IPS DF 4.7 (cell line): ENCODE data around the gene PARD6B.
"Not testable (repeated sequence)": the region's sequence is repeated elsewhere in the genome, so short reads cannot be mapped to it uniquely, and the experiment has no call there.

Experiments used
- DNase-seq: peaks from one replicate; pipeline ENCODE4 v3.0.0-alpha.2; 2013; ENCODE audit warnings: low spot score; ENCODE audit errors: extremely low read depth

PARD6B gene

DNA sequence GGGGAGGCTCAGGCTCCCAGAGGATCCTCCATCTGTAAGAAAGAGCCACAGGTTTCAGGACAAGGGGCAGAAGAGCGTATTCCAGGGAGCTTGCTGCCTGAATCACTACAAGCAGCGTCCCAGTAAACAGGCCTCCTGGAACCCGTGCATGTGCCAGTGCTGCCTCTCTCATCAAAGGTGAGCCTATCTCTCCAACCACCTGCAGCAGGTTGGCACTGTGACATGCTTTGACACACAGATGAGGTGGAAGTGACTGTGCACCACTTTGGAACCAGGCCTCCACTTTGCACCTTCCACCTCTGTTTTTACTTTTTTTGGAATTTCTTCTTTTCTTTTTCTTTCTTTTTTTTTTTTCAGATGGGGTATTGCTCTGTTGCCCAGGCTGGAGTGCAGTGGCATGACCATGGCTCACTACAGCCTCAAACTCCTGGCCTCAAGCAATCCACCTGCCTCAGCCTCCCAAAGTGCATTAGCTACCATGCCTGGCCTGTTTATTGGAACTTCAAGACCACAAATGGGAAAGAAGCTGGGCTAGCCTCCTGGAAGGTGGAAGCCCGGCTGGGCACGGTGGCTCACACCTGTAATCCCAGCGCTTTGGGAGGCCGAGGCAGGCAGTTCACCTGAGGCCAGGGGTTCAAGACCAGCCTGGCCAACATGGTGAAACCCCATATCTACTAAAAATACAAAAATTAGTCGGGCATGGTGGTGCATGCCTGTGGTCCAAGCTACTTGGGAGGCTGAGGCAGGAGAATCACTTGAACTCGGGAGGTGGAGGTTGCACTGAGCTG lies 27.5 kb upstream of the PARD6B start:
- DNase-seq: not testable (repeated sequence)

DNA sequence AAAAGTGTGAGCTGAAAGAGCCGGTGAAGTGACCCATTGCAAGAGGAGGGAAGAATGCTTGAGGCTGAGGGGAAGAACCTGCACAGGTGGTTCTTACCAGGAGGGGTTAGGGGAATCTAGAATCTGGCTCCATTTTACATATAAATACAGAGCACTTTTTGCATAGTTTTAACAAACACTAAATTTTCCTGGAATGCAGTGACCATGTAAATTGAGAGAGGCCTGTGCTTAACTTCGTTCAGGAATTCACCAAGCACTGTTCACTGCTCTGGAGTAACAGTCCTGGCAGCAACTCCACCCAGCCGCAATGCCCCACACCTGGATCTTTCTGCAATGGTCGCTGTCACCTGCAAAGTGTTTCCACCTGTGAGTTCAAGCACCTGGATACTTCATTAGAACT lies 26.9 kb upstream of the PARD6B start:
- DNase-seq: no peak

DNA sequence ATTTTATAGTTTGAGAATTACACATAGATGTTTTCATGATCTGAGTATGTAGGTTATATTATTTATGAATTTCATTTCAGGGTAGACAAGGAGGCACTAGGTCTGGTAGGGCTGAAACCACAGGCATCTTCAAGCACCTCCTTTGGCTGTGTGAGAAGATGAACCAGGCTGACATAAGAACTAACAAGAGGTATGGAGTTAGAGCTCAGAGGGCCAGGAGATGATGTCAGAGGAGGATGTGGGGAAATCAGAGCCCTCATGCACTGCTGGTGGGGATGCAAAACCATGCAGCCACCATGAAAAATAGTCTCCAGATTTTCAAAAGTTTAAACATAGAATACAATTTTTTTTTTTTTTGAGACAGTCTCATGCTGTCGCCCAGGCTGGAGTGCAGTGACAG lies 26.4 kb upstream of the PARD6B start:
- no peak for DNase-seq

DNA sequence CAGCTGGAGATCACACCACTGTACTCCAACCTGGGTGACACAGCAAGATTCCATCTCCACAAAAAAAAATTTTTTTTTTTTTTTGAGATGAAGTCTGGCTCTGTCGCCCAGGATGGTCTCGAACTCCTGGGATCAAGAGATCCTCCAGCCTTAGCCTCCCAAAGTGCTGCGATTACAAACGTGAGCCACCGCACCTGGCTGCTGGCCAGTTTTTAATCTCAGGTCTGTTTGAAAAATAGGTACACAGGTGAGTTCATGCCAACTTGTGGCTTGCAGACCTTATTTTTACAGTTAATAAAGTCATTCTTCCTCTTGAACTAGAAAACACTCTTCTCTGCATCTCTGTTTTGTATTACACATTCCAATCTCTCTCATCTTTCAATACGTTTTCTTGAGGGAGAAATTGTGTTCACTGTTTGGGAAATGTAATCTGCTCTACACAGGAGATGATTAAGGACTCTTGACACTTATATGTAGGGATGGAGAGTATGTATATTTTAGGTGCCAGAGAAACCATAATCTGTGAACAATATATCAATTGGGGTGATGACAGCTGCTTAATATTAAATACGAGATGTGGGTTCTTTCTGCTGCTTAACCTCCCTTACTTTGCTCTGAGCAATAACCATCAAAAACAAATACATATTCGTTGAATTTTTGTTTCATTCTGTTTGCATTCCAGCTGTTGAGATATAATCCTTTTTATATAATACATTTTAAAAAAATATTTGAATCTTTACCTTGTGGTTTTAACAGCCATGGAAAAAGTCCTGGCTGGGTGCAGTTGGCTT lies 22.3 kb upstream of the PARD6B start:
- DNase-seq: no peak

DNA sequence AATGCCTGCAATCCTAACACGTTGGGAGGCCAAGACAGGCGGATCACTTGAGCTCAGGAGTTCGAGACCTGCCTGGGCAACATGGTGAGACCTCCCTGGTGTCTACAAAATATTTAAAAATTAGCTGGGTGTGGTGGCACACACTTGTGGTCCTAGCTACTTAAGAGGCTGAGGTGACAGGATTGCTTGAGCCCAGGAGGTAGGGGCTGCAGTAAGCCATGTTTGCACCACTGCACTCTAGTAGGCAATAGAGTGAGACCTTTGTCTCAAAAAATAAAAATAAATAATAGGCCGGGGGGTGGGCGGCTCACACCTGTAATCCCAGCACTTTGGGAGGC lies 21.8 kb upstream of the PARD6B start:
- no peak for DNase-seq

DNA sequence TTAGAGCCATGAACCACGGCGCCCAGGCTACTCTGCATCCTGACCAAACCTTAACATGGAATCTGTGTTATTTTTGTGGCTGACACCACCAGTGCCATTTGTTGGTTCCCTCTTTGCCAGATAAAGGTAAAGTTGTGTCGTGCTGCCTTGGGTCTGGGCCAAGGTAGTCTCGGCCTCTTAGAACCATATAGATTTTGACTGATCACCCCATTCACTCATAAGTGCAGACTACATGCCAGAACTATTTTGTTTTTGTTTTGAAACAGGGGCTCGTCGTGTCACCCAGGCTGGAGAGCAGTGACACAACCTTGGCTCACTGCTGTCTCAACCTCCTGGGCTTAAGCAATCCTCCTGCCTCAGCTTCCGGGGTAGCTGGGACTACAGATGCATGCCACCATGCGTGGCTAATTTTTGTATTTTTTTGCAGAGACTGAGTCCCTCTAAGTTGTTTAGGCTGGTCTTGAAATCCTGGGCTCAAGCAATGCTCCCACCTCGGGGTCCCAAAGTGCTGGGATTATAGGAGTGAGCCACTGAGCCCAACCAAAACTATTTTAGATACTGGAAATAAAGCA lies 20.8 kb upstream of the PARD6B start:
- DNase-seq: no peak

DNA sequence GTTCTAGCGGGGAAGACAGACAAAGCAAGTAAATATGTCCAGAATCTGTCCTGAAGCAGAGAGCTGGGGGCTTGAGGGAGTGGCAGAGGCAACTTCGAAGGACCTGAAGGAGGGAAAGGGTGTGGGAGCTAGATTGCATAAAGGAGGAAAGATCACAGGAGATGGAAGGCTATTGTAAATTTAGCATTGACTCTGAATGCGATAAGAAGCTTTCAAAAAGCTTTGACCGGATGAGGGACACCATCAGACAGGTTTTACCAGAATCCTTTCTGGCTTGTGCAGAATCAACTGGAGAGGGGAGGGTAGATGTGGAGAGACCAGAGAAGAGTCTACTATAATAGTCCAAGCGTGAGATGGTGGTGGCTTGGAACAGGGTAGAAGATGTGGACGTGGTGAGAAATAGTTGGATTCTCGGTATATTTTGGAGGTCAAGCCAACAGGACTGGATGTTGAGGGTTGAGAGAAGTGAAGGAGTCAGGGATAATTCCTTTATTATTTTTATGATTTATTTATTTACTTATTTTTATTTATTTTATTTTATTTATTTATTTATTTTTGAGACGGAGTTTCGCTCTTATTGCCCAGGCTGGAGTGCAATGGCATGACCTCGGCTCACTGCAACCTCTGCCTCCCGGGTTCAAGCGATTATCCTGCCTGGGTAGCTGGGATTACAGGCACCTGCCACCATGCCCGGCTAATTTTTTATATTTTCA lies 20.1 kb upstream of the PARD6B start:
- DNase-seq: no peak

DNA sequence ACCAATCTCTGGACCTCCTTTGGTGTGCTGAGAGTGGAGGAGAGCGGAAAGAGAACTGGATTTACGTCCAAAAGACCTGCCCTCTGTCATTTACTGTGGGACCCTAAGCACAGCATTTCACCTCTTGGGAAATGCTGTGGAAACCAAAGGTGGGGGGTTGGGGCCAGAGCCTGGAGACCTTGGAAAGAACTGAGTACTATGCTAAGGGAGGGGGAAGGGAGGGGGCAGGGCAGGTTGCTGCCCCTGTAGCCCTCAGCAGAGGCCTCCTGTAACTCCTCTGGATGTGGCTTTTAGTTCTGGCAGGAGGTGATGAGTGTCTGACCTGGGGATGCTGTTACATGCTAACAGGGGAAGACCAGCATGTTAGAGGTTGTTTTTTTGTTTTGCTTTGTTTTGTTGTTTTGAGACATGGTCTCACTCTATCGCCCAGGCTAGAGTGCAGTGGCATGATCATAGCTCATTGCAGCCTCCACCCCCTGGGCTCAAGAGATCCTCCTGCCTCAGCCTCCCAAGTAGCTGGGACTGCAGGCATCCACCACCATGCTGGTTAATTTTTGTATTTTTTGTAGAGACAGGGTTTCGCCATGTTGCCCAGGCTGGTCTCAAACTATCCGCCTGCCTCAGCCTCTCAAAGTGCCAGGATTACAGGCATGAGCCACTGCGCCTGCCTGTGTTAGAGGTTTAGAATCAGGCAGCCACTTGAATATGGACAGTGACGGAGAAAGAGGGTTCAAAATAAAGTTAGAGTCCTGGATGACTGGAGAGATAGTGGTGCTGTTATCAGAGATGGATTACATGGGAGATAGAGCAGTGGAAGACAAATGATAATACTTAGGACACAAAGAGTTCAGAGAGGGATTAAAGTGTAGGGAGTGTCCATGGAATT lies 18.4 kb upstream of the PARD6B start:
- DNase-seq: no peak

DNA sequence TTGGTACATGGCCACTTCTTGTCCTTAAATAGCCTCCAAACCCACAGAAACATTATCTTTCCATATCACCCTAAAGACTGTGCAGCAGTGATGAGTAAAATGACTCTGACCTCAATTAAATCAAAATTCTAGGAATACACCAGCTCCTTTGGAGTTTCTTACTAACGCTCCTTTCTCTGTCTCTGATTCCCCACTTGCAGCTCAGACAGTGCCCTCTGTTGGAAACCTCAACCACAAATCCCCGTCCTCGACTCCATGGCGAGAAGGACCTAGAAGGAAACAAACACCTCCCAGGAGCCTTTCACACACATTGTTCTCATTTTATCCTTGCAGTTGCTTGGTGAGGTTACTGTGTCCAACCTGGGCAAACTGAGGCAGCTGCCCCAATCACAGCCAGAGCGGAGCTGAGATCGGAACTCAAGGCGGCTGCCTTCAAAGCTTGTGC lies 17.7 kb upstream of the PARD6B start:
- DNase-seq: no peak

DNA sequence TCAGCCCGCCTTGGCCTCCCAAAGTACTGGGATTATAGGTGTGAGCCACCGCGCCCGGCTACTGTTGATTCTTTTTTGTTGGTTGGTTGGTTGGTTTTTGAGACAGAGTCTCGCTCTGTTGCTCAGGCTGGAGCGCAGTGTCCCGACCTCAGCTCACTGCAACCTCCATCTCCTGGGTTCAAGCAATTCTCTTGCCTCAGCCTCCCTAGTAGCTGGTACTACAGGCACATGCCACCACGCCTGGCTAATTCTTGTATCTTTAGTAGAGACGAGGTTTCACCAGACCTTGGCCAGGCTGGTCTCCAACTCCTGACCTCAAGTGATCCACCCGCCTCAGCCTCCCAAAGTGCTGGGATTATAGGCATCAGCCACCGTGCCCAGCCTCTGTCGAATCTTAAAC lies 17.0 kb upstream of the PARD6B start:
- not testable (repeated sequence) for DNase-seq

DNA sequence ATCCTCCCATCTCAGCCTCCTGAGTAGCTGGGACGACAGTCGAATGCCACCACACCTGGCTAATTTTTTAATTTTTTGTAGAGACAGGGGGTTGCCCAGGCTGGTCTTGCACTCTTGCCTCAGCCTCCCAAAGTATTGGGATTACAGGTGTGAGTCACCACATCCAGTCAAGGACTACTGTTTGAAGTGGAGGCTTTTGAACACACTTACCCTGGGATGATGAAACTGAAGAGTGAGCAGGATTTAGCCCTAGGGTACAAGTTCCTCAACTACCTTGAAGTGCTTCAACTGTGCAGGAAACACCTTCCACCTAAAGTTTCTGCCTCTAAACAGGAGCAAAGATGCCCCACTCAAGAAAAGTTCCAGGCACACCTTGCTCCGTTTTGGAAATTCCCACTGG lies 15.7 kb upstream of the PARD6B start:
- DNase-seq: no peak

DNA sequence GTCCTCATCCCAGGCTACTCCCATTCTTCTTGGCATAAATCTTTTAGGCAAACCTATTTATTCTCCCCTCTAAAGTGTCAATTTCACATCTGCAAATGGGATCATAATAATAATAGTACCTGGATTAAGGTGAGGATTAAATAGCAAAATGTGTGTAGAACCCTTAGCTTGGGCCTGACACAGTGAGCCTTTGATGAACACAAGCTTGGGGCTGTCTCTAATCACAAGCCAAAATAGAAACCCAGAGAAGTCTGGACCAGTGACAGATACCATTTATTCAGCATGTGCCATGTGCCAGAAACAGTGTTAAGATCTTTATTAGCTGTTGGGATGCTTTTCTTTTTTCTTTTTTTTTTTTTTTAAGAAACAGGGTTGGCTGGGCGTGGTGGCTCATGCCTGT lies 14.9 kb upstream of the PARD6B start:
- no peak for DNase-seq

DNA sequence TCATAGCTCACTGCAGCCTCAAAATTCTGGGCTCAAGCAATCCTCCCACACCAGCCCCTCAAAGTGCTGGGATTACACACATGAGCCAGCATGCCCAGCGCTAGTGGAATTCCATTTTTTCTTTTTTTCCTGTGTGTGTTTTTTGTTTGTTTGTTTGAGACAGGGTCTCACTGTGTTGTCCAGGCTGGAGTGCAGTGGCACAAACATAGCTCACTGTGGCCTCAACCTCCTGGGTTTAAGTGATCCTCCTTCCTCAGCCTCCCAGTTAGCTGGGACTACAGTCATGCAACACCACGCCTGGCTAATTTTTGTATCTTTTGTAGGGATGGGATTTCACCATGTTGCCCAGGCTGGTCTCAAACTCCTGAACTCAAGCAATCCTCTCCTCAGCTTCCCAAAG lies 14.1 kb upstream of the PARD6B start:
- no peak for DNase-seq

DNA sequence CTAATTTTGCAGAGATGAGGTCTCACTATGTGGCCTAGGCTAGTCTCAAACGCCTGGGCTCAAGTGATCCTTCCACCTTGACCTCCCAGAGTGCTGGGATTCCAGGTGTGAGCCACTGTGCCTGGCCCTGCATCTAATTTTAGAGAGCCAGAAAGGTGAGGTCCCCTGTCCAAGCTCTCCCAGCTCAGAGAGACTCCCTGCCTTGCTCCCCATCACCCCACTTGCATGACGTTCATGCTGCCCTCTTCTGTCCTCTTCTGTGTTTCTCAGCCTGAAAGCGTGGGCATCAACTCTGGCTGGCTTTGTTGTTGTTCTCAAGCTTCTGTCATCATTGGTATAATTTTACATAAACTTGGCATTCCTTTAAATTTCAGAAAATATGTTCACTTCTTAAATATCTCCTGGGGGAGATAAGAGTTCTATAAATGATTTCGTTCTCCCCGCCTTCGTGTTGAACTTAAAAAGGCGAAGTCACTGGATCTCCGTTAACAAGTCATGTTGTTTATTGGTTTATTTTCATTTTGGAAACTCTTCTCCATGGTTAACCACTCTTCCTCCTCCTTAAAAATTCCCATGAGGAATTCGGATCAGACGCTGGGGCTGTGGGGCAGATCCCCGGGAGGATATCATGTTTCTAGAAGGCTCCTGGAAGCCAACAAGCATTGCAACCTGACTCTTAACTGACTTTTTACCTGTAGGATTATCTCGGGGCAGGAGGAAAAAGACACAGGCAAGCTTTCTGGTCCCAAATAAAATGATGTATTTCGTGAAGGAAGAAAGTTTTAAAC lies 13.2 kb upstream of the PARD6B start:
- DNase-seq: no peak

DNA sequence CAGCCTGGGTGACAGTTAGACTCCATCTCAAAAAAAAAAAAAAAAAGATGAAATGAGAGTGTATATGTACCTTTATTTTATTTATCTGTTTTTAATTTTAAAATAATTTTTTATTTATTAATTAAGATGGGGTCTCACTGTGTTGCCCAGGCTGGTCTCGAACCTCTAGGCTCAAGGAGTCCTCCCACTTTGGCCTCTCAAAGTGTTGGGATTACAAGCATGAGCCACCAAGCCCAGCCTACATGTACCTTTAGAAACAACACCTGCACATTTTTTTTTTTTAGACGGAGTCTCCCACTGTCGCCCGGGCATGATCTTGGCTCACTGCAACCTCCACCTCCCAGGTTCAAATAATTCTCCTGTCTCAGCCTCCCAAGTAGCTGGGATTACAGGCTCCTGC lies 12.1 kb upstream of the PARD6B start:
- no peak for DNase-seq

DNA sequence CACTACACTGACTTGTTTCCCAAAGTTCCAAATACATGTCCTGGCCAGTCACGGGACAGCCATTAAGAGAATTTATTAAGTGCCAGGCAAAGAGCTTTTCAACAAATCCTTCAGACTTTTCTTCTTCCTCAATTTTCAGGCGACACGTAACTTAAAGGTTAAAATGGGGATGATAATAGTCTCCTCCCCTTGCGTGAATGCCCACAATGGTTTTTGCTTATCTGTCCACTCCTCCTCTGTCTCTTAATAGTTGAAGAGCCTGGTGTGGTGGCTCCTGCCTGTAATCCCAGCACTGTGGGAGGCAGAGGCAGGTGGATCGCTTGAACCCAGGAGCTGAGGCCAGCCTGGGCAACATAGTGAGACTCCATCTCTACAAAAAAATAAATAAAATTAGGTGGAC lies 11.4 kb upstream of the PARD6B start:
- DNase-seq: no peak

DNA sequence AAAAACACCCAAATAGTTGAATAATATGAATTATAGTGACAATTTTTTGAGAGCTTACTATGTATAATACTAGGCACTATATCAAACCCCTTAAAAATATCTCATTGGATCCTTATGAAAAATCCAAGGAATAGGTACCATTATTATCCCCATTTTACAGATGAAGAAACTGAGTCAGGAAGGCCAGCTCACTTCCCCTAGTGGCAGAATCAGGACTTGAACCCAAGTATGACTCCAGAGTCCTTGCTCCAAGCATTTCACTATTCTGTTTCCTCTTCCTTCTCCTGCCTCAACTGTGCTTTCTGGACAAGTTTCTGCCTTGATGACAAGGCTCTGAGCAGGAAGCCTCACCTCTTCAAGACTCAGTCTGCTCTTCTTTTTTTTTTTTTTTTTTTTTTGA lies 10.8 kb upstream of the PARD6B start:
- no peak for DNase-seq

DNA sequence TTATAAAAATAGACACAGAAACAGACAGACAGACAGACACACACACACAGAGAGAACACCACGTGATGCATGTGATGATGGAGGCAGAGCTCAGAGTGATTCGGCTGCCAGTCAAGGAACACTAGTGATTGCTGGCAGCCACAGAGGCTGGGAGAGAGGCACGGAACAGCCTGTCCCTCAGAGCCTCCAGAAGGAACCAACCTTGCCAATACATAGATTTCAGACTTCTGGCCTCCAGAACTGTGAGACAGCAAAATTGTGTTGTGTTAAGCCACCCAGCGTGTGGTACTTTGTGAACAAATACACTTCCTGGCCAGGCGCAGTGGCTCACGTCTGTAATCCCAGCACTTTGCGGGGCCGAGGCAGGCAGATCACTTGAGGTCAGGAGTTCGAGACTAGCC lies 9.5 kb upstream of the PARD6B start:
- DNase-seq: no peak

DNA sequence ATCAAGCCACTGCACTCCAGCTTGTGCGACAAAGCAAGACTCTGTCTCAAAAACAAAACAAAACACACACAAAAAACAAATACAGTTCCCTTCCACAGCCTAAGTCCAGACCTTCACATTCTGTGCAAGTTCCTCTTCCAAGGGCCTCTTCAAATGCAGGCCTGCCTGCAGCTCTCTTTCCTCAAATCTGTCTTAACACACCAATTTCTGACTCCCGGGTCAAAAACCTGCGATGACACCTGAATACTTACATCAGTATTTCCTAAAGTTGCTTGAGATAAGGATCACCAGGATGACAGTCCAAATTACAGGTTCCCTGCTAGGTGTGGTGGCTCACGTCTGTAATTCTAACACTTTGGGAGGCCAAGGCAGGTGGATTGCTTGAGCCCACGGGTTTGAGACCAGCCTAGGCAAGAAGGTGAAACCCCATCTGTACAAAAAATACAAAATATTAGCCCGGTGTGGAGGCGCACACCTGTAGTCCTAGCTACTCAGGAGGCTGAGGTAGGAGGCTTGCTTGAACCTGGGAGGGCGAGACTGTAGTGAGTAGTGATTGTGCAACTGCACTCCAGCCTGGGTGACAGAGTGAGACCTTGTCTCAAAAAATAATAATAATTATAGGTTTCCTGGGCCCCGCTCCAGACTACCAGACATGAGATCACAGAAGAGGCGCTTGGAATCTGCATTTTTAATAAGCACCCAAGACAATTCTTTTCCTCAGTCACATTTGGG lies 8.8 kb upstream of the PARD6B start:
- DNase-seq: no peak

DNA sequence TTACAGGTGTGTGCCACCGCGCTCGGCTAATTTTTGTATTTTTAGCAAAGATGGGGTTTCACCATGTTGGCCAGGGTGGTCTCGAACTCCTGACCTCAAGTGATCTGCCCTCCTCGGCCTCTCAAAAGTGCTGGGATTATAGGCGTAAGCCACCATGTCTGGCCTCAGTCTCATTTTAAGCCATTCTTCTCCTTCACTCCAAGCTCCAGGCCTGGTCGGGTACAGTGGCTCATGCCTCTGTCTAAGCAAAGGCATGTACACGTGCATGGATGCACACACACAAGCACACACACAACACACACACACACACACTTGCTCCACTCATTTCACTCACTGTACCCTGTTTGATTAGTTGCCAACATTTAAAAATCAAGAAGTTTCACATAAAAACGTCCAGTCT lies 7.7 kb upstream of the PARD6B start:
- DNase-seq: no peak
